ENCODE results near the gene NTSR2. TPM values are rescaled to one million over a fixed set of nuclear protein-coding genes. Genes with fewer than 3 reads are reported as not detected.

Gene NTSR2
- total and polyA plus RNA-seq, 4 donors = not detected

DNA sequence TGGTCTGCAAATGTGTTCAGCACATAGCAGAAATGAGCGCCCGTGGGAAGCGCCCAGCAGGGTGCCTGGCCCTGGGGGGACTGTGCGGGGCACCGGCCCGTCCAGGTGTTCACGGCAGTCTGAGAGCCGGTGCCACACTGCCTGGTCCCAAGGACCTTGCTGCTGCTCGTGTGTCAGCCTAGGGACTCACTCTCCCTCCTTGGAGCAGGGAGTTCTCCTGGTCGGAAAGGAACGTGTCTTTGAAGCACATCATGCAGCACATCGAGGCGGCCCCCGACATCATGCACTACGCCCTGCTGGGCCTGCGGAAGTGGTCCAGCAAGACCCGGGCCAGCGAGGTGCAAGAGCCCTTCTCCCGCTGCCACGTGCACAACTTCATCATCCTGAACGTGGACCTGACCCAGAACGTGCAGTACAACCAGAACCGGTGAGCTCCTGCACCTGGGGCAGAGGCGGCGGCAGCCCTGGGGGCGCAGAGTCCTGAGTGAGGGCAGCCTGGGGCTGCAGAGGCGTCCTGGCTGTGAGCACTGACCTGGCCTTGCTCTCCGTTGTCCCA is 36.0 kb downstream of the NTSR2 start:
- Histone ChIP-seq H3K36me3 (ENCODE audit: control insufficient read depth in 4 of 4, insufficient read depth in 3 of 4, low read depth in 1 of 4, low read length in 3 of 4) (peaks cover 0 to 13% (median 3%) of the 10 kb centered on the region in 4 donors), H3K9me3 (ENCODE audit: control insufficient read depth in 4 of 4, low read length in 3 of 4) (no peaks in the 10 kb centered on the region), H3K4me1 (ENCODE audit: control insufficient read depth in 4 of 4, insufficient read depth in 4 of 4, low read length in 3 of 4) (no peaks in the 10 kb centered on the region), H3K4me3 (ENCODE audit: low read depth in 1 of 3, low read length in 3 of 3) (no peak overlapping the region), H3K9ac (ENCODE audit: low read depth in 1 of 2, low read length in 2 of 2) (no peak overlapping the region), H3K27me3 (ENCODE audit: control insufficient read depth in 4 of 4, insufficient read depth in 4 of 4, low read length in 3 of 4) (no peaks in the 10 kb centered on the region), H3K27ac (ENCODE audit: low read depth in 1 of 2, low read length in 2 of 2) (no peak overlapping the region)
- TF ChIP-seq TAF1 (conservative IDR thresholded peaks at IDR 0.05) = no peak
- TF ChIP-seq GABPA (IDR thresholded peaks at IDR 0.05 in 1 of 2, conservative IDR thresholded peaks at IDR 0.05 in 1 of 2) = no peak
- no peak for TF ChIP-seq HNF4G (IDR thresholded peaks at IDR 0.05)
- no peak for TF ChIP-seq SP1 (IDR thresholded peaks at IDR 0.05)
- TF ChIP-seq, protein P1, sequence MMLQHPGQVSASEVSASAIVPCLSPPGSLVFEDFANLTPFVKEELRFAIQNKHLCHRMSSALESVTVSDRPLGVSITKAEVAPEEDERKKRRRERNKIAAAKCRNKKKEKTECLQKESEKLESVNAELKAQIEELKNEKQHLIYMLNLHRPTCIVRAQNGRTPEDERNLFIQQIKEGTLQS (IDR thresholded peaks at IDR 0.05) = no peak
- TF ChIP-seq, protein P2, sequence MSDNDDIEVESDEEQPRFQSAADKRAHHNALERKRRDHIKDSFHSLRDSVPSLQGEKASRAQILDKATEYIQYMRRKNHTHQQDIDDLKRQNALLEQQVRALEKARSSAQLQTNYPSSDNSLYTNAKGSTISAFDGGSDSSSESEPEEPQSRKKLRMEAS (IDR thresholded peaks at IDR 0.05) = no peak
- no peak for TF ChIP-seq FOXA2 (IDR thresholded peaks at IDR 0.05)
- no peak for TF ChIP-seq HNF4A (conservative IDR thresholded peaks at IDR 0.05)
- TF ChIP-seq FOXA1 (IDR thresholded peaks at IDR 0.05) = no peak
- TF ChIP-seq CTCF (IDR thresholded peaks at IDR 0.05; ENCODE audit: low read depth, low read length, missing input control) = no peak
- no peak for DNase-seq (ENCODE audit: low spot score)
- WGBS = 95% methylated on average over 28 of the region's 28 CpGs

DNA sequence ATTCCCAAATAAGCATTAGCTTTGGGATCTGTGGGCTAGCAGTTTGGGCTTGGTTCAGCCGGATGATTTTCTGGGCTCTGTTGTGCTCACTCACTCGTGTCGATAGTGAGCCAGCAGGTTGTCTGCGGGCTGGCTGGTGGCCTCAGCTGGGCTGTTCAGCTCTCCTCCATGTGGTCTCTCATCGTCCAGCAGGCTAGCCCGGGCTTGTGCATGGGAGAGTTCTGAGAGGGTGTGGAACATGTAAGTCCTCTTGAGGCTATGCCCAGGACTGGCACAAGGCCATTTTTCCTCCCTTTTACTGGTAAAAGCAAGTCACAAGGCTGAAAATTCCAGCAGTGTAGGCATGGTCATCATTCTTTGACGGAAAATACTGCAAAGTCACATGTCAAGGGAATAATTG is 38.5 kb downstream of the NTSR2 start:
- TF ChIP-seq RAD21 (IDR thresholded peaks at IDR 0.05) (no peak), FOXA1 (IDR thresholded peaks at IDR 0.05) (no peak), JUND (IDR thresholded peaks at IDR 0.05) (no peak), EGR1 (IDR thresholded peaks at IDR 0.05; ENCODE audit: low read depth in 2 of 2) (no peak), GABPA (IDR thresholded peaks at IDR 0.05 in 1 of 2, conservative IDR thresholded peaks at IDR 0.05 in 1 of 2) (no peak), YY1 (IDR thresholded peaks at IDR 0.05) (no peak), RXRA (IDR thresholded peaks at IDR 0.05) (no peak), HNF4A (conservative IDR thresholded peaks at IDR 0.05) (no peak), CTCF (IDR thresholded peaks at IDR 0.05; ENCODE audit: low read depth, low read length, missing input control) (no peak), SP1 (IDR thresholded peaks at IDR 0.05) (no peak), NR2F2 (IDR thresholded peaks at IDR 0.05) (no peak), FOXA2 (IDR thresholded peaks at IDR 0.05) (no peak), TAF1 (conservative IDR thresholded peaks at IDR 0.05) (no peak), HNF4G (IDR thresholded peaks at IDR 0.05) (no peak)
- TF ChIP-seq, protein P3, sequence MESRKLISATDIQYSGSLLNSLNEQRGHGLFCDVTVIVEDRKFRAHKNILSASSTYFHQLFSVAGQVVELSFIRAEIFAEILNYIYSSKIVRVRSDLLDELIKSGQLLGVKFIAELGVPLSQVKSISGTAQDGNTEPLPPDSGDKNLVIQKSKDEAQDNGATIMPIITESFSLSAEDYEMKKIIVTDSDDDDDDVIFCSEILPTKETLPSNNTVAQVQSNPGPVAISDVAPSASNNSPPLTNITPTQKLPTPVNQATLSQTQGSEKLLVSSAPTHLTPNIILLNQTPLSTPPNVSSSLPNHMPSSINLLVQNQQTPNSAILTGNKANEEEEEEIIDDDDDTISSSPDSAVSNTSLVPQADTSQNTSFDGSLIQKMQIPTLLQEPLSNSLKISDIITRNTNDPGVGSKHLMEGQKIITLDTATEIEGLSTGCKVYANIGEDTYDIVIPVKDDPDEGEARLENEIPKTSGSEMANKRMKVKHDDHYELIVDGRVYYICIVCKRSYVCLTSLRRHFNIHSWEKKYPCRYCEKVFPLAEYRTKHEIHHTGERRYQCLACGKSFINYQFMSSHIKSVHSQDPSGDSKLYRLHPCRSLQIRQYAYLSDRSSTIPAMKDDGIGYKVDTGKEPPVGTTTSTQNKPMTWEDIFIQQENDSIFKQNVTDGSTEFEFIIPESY (IDR thresholded peaks at IDR 0.05) = no peak
- TF ChIP-seq, protein P2 (IDR thresholded peaks at IDR 0.05) = no peak
- TF ChIP-seq, protein P1 (IDR thresholded peaks at IDR 0.05) = no peak
- TF ChIP-seq, protein P4, sequence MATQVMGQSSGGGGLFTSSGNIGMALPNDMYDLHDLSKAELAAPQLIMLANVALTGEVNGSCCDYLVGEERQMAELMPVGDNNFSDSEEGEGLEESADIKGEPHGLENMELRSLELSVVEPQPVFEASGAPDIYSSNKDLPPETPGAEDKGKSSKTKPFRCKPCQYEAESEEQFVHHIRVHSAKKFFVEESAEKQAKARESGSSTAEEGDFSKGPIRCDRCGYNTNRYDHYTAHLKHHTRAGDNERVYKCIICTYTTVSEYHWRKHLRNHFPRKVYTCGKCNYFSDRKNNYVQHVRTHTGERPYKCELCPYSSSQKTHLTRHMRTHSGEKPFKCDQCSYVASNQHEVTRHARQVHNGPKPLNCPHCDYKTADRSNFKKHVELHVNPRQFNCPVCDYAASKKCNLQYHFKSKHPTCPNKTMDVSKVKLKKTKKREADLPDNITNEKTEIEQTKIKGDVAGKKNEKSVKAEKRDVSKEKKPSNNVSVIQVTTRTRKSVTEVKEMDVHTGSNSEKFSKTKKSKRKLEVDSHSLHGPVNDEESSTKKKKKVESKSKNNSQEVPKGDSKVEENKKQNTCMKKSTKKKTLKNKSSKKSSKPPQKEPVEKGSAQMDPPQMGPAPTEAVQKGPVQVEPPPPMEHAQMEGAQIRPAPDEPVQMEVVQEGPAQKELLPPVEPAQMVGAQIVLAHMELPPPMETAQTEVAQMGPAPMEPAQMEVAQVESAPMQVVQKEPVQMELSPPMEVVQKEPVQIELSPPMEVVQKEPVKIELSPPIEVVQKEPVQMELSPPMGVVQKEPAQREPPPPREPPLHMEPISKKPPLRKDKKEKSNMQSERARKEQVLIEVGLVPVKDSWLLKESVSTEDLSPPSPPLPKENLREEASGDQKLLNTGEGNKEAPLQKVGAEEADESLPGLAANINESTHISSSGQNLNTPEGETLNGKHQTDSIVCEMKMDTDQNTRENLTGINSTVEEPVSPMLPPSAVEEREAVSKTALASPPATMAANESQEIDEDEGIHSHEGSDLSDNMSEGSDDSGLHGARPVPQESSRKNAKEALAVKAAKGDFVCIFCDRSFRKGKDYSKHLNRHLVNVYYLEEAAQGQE (IDR thresholded peaks at IDR 0.05) = no peak
- H3K9ac ChIP-seq (ENCODE audit: low read depth in 1 of 2, low read length in 2 of 2) = no peak overlapping the region
- no peak overlapping the region for H3K4me3 ChIP-seq (ENCODE audit: low read depth in 1 of 3, low read length in 3 of 3)
- peaks cover 0 to 15% (median 2%) of the 10 kb centered on the region in 4 donors for H3K36me3 ChIP-seq (ENCODE audit: control insufficient read depth in 4 of 4, insufficient read depth in 3 of 4, low read depth in 1 of 4, low read length in 3 of 4)
- no peak for DNase-seq (ENCODE audit: low spot score)
- 97% methylated on average over 7 of the region's 7 CpGs for WGBS
- no peaks in the 10 kb centered on the region for H3K27me3 ChIP-seq (ENCODE audit: control insufficient read depth in 4 of 4, insufficient read depth in 4 of 4, low read length in 3 of 4)
- H3K9me3 ChIP-seq (ENCODE audit: control insufficient read depth in 4 of 4, low read length in 3 of 4) = peaks cover 0 to 2% (median 0%) of the 10 kb centered on the region in 4 donors
- H3K27ac ChIP-seq (ENCODE audit: low read depth in 1 of 2, low read length in 2 of 2) = no peak overlapping the region
- no peaks in the 10 kb centered on the region for H3K4me1 ChIP-seq (ENCODE audit: control insufficient read depth in 4 of 4, insufficient read depth in 4 of 4, low read length in 3 of 4)
